ENCODE results near the gene MGAT1.

MGAT1 gene

DNA sequence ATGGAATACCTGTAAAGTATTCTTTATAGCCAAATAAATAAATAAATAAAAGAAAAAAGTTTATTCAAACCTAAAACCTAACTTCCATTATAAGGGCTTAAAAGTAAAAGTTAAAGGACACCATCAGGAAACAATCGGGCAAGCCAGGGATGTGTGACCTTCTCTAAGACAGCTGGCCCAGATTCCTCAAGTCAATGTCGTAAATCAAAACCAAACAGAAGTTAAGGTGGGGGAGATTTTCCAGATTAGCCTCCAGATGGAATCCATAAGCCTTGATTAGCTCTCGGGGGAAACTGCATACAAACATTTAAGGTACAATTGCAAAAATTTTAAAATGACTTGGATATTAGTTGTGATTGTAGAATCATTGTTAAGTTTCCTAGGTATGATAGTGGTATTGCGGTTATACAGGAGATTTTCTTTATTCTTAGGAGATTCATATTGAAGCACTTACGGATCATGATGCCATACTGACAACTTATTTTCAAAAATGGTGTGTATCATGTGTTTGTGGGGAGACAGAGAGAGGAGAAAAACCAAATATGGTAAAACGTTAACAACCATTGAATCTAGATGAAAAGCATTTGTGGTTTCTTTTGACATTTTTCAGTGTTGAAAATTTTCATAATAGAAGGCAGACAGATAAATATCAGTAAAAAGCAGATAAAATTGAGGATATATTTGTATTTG, 21.5 kb upstream of the MGAT1 start:
- Histone ChIP-seq H3K4me3 (ENCODE audit: low read length in 2 of 2) (no peak overlapping the region), H3K4me1 (ENCODE audit: control insufficient read depth, insufficient read depth, low read length) (peaks cover 14% of the 10 kb centered on the region), H3K9me3 (ENCODE audit: control insufficient read depth in 2 of 2, low read length in 2 of 2) (no peaks in the 10 kb centered on the region), H3K27me3 (ENCODE audit: control insufficient read depth in 1 of 2, insufficient read depth in 2 of 2, low read length in 2 of 2) (peaks cover 0 to 3% of the 10 kb centered on the region in 2 donors), H3K27ac (ENCODE audit: low read length) (no peak overlapping the region), H3K9ac (ENCODE audit: low read length in 2 of 2) (no peak overlapping the region), H3K36me3 (ENCODE audit: control insufficient read depth in 2 of 2, insufficient read depth in 2 of 2, low read length in 2 of 2) (no peaks in the 10 kb centered on the region)

DNA sequence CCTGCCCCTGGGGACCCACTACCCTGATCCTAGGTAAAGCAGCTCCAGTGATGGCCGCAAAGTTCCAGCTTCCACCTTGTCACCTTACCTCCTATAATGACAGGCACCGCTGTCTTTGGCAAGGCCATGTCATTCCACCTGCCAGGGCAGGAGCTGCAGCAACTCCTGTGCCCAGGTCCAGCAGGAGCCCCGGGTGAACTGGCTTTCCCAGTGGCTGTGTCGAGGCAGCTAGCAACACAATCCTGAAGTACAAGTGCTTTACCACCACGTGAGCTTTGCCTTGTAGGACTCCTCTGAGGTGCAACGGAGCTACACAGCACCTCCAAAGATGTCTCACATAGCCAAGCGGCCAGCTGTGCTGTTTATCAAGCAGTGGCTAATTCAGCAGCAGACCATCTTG, 20.7 kb upstream of the MGAT1 start:
- Histone ChIP-seq H3K9ac (ENCODE audit: low read length in 2 of 2) (no peak overlapping the region), H3K4me1 (ENCODE audit: control insufficient read depth, insufficient read depth, low read length) (peaks cover 16% of the 10 kb centered on the region), H3K36me3 (ENCODE audit: control insufficient read depth in 2 of 2, insufficient read depth in 2 of 2, low read length in 2 of 2) (no peaks in the 10 kb centered on the region), H3K27ac (ENCODE audit: low read length) (no peak overlapping the region), H3K9me3 (ENCODE audit: control insufficient read depth in 2 of 2, low read length in 2 of 2) (no peaks in the 10 kb centered on the region), H3K4me3 (ENCODE audit: low read length in 2 of 2) (no peak overlapping the region), H3K27me3 (ENCODE audit: control insufficient read depth in 1 of 2, insufficient read depth in 2 of 2, low read length in 2 of 2) (peaks cover 0 to 5% of the 10 kb centered on the region in 2 donors)

DNA sequence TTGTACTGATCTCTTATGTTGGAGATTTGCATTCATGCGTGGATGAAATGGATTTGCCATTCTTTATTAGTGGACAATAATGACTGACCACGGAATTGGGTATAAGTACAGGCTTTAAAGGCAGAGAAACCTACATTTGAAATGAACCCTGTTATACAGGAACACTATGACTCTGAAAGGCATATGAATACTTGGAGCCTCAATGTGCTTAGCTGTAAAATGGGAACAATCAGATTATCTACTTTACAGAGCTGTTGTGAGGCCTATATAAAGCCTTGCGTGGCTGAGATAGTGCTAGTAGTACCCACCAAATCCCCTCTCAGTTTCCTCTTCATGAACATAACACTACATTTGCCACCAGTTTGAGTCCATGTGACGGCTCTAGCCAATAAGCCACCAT, 18.9 kb upstream of the MGAT1 start:
- Histone ChIP-seq H3K4me1 (ENCODE audit: control insufficient read depth, insufficient read depth, low read length) (peaks cover 28% of the 10 kb centered on the region), H3K27ac (ENCODE audit: low read length) (no peak overlapping the region), H3K9ac (ENCODE audit: low read length in 2 of 2) (no peak overlapping the region), H3K27me3 (ENCODE audit: control insufficient read depth in 1 of 2, insufficient read depth in 2 of 2, low read length in 2 of 2) (peaks cover 0 to 6% of the 10 kb centered on the region in 2 donors), H3K36me3 (ENCODE audit: control insufficient read depth in 2 of 2, insufficient read depth in 2 of 2, low read length in 2 of 2) (no peaks in the 10 kb centered on the region), H3K4me3 (ENCODE audit: low read length in 2 of 2) (no peak overlapping the region), H3K9me3 (ENCODE audit: control insufficient read depth in 2 of 2, low read length in 2 of 2) (no peaks in the 10 kb centered on the region)

DNA sequence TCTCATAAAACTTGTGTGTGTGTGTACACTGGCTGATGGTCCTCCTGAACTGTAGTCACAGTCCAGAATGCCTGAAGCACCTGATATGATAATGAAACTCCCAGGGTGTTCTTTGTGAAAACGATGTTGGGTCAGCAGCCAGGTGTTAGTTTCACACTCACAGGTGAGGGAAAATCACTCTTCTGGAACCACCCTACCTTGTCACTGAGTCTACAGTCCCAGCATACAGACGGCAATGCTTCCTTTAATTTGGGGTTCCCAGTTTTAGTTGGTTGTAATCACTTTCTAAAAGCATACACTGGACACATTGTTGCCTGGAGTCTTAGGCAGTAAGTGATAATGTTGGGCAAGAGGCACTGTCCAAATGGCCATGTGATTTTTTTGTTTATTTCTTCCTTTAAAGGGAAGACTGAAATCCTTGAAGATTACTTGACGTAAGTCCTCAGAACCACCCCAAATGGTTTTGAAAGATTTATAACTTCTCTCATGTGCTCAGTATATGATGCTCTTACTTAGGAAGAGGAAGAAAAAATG, 18.2 kb upstream of the MGAT1 start:
- H3K27me3 ChIP-seq (ENCODE audit: control insufficient read depth in 1 of 2, insufficient read depth in 2 of 2, low read length in 2 of 2), result peaks cover 0 to 6% of the 10 kb centered on the region in 2 donors
- peaks cover 29% of the 10 kb centered on the region for H3K4me1 ChIP-seq (ENCODE audit: control insufficient read depth, insufficient read depth, low read length)
- H3K36me3 ChIP-seq (ENCODE audit: control insufficient read depth in 2 of 2, insufficient read depth in 2 of 2, low read length in 2 of 2), result no peaks in the 10 kb centered on the region
- no peaks in the 10 kb centered on the region for H3K9me3 ChIP-seq (ENCODE audit: control insufficient read depth in 2 of 2, low read length in 2 of 2)
- H3K4me3 ChIP-seq (ENCODE audit: low read length in 2 of 2), result no peak overlapping the region
- H3K27ac ChIP-seq (ENCODE audit: low read length), result no peak overlapping the region
- H3K9ac ChIP-seq (ENCODE audit: low read length in 2 of 2), result no peak overlapping the region

DNA sequence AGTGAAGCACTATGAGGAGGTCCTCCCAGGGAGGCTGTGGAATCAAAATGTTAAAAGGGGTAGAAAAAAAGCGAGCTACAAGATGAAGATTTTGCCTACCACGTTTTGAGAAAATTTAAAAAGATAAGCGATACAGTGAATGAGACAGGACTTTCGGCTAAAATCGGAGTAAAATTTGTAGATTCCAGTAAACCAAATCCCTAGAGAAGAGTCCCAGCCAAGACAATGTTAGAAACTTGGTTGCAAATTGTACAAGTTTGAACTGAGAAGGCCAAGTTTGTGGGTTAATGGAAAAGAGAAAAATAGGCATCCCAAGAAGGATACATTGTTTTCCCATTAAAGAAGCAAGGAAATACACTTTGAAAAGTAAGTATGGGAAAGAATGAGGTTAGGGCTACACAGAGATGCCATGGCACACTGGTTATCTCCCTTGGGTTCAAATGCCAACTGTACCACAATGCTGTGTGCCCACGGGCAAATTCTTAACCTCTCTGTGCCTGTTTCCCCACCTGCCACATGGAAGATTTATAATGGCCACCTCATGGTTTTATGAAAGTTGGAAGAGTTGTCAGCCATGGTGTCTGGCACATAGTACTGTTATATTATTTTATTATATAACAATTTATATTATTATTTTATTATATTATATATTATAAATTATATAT, 16.2 kb upstream of the MGAT1 start:
- Histone ChIP-seq H3K36me3 (ENCODE audit: control insufficient read depth in 2 of 2, insufficient read depth in 2 of 2, low read length in 2 of 2) (no peaks in the 10 kb centered on the region), H3K27ac (ENCODE audit: low read length) (peak overlapping the region; percentile 31), H3K27me3 (ENCODE audit: control insufficient read depth in 1 of 2, insufficient read depth in 2 of 2, low read length in 2 of 2) (peaks cover 0 to 6% of the 10 kb centered on the region in 2 donors), H3K4me1 (ENCODE audit: control insufficient read depth, insufficient read depth, low read length) (peaks cover 24% of the 10 kb centered on the region), H3K9ac (ENCODE audit: low read length in 2 of 2) (peak overlapping the region in 1 of 2 donors; percentile 25), H3K4me3 (ENCODE audit: low read length in 2 of 2) (peak overlapping the region in 1 of 2 donors; percentile 3), H3K9me3 (ENCODE audit: control insufficient read depth in 2 of 2, low read length in 2 of 2) (no peaks in the 10 kb centered on the region)

DNA sequence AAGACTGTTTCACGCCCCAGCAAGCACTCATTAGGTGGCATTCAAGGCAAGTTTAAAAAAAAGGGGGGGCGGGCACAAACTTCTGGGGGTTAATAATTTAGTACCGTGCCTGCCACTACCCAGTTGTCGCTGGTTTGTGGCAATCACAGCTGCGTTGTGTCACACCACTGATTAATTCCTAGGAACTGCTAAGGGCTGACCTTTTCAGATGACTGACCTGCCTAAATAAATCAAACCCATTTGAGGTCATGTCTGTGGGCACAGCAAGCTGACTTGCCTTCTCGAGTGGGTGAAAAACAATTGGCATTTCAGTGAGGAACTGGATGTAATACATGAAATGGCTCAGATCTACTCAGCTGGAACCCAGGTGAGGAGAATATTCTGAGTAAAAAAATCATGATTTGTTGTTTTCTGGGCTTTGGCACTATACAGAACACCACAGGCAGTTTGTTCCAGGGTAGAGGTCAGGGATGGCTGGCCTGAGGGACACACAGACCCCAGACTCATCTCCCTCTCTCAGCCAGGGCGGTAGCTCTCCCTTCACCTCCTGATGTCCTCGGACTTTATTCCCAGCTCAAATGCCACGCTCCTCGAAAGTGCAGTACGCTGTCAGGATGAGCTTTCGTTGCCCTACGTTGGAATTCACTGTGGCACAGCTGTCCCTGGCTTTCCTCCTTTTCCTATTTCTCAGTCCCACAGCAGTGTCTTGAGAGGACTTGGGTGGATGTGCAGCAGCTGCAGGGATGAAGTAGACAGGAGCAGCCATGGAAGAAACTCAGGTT, 15.5 kb upstream of the MGAT1 start:
- peak overlapping the region; percentile 31 for H3K27ac ChIP-seq (ENCODE audit: low read length)
- no peaks in the 10 kb centered on the region for H3K9me3 ChIP-seq (ENCODE audit: control insufficient read depth in 2 of 2, low read length in 2 of 2)
- no peaks in the 10 kb centered on the region for H3K36me3 ChIP-seq (ENCODE audit: control insufficient read depth in 2 of 2, insufficient read depth in 2 of 2, low read length in 2 of 2)
- peaks cover 0 to 6% of the 10 kb centered on the region in 2 donors for H3K27me3 ChIP-seq (ENCODE audit: control insufficient read depth in 1 of 2, insufficient read depth in 2 of 2, low read length in 2 of 2)
- H3K4me1 ChIP-seq (ENCODE audit: control insufficient read depth, insufficient read depth, low read length), result peaks cover 19% of the 10 kb centered on the region
- peak overlapping the region; percentile 13 to 25 for H3K9ac ChIP-seq (ENCODE audit: low read length in 2 of 2)
- H3K4me3 ChIP-seq (ENCODE audit: low read length in 2 of 2), result peak overlapping the region in 1 of 2 donors; percentile 3

DNA sequence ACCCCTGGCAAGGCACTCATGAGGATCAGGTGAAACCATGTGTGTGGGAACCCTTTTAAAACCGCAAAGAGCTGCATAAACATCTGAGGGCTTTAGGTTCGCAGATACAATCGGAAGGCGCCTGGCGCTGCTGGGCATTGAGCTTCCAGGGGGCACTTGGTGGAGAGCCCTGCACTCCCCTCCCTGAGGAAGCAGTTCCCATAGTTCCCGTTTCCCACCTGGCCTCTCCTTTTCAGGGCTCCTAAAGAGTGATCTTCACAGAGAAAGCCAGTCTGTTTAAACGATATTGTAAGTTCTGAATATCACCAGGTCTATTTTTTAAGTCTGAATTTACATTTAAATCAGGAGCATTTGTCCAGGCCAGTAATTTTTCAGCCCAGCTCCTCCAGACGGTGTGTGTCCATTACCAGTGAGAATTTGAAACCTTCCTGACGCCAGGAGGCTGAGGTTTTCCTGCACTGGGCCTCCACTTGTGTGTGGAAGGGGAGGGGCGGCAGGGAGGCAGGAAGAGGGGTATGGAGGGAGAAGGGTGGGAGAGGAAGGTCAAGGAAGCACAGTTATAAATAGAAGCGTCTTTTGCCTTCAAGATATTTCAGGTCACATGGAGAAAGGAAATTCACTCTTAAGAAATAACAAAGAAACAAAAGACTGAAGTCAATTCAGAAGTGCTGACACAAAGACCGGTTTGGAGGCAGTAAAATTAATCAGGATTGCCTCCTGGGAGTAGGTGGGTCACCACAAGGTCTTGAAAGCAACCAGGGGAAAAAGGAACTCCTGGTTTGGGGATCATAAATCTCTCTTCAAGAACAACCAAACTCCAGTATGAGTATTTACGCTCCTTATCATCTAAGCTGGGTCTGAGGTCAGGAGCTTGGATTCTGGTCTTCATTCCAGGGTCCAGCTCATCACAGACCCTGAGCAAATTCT, 14.3 kb upstream of the MGAT1 start:
- Histone ChIP-seq H3K9me3 (ENCODE audit: control insufficient read depth in 2 of 2, low read length in 2 of 2) (no peaks in the 10 kb centered on the region), H3K36me3 (ENCODE audit: control insufficient read depth in 2 of 2, insufficient read depth in 2 of 2, low read length in 2 of 2) (no peaks in the 10 kb centered on the region), H3K27ac (ENCODE audit: low read length) (no peak overlapping the region), H3K9ac (ENCODE audit: low read length in 2 of 2) (no peak overlapping the region), H3K4me1 (ENCODE audit: control insufficient read depth, insufficient read depth, low read length) (peaks cover 21% of the 10 kb centered on the region), H3K27me3 (ENCODE audit: control insufficient read depth in 1 of 2, insufficient read depth in 2 of 2, low read length in 2 of 2) (peaks cover 0 to 4% of the 10 kb centered on the region in 2 donors), H3K4me3 (ENCODE audit: low read length in 2 of 2) (no peak overlapping the region)

DNA sequence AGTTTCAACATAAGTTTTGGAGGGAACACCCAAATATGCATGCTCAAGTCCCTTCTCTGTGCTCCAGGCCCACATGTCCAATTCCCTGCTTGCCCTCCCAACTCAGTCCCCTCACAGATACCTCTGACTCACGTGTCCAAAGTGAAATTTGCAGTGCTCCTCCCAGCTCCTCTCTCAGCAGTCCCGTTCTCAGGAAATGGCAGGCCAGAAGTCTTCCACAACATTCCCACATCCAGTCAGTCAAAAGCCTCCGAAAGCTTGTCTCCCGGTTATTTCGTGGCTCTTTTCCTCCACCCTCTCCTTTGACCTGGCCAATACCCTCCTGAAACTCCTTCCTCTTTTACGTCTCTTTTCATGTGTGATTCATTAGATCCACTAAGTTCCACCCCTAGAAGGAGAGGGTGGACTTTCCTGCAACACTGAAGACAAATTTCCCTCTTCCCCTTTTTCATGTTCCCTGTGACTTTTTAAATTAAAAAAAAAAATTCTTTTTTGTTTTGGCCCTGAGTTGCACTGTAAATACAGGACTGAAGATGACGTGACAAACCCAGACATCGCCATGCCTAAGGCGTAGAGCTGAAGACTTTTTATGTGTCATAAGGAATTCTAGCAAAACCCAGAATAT, 12.8 kb upstream of the MGAT1 start:
- Histone ChIP-seq H3K36me3 (ENCODE audit: control insufficient read depth in 2 of 2, insufficient read depth in 2 of 2, low read length in 2 of 2) (no peaks in the 10 kb centered on the region), H3K27ac (ENCODE audit: low read length) (no peak overlapping the region), H3K9me3 (ENCODE audit: control insufficient read depth in 2 of 2, low read length in 2 of 2) (no peaks in the 10 kb centered on the region), H3K4me1 (ENCODE audit: control insufficient read depth, insufficient read depth, low read length) (peaks cover 34% of the 10 kb centered on the region), H3K27me3 (ENCODE audit: control insufficient read depth in 1 of 2, insufficient read depth in 2 of 2, low read length in 2 of 2) (peaks cover 0 to 4% of the 10 kb centered on the region in 2 donors), H3K4me3 (ENCODE audit: low read length in 2 of 2) (peak overlapping the region in 1 of 2 donors; percentile 49), H3K9ac (ENCODE audit: low read length in 2 of 2) (peak overlapping the region in 1 of 2 donors; percentile 42)

DNA sequence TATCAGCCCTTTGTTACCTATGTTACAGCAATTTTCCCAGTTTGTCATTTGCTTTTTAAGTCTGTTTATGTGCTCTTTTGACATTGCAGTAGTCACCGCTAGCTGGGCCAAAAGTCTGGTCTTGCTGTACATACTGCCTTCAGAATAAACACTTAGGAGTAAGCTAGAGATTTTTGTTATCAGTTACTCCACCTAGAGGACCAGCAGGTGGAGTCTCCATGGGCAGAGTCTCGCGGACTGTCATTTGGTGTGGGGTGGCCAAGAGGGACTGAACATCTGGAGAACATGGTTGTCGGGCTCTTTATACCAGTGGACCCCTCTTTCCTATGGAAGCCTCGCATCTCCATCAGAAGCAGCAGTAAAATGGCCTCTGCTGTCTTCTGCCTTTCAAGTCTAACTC, 10.8 kb upstream of the MGAT1 start:
- H3K9me3 ChIP-seq (ENCODE audit: control insufficient read depth in 2 of 2, low read length in 2 of 2), result no peaks in the 10 kb centered on the region
- H3K4me3 ChIP-seq (ENCODE audit: low read length in 2 of 2), result no peak overlapping the region
- H3K27ac ChIP-seq (ENCODE audit: low read length), result no peak overlapping the region
- H3K36me3 ChIP-seq (ENCODE audit: control insufficient read depth in 2 of 2, insufficient read depth in 2 of 2, low read length in 2 of 2), result no peaks in the 10 kb centered on the region
- H3K9ac ChIP-seq (ENCODE audit: low read length in 2 of 2), result no peak overlapping the region
- peaks cover 42% of the 10 kb centered on the region for H3K4me1 ChIP-seq (ENCODE audit: control insufficient read depth, insufficient read depth, low read length)
- H3K27me3 ChIP-seq (ENCODE audit: control insufficient read depth in 1 of 2, insufficient read depth in 2 of 2, low read length in 2 of 2), result peaks cover 0 to 2% of the 10 kb centered on the region in 2 donors

Measured in stomach smooth muscle (tissue), 2 donors.